Neural progenitor cell (in vitro differentiated cells): Measurements from ENCODE around the gene C1orf87. TPM values are rescaled to one million over a fixed set of nuclear protein-coding genes. Genes with fewer than 3 reads are reported as not detected.
A peak's percentile ranks its signal among the peaks of the same experiment; 100 is the strongest.

Experiments
- DNase-seq: peaks from one replicate; pipeline ENCODE4 v3.0.0-alpha.2; 2016; ENCODE audit warnings: low spot score
- H2AFZ ChIP-seq: fragments of 200-600 bp; sonication (generic); replicated peaks from 2 replicates; pipeline ENCODE4 v1.6.1; 2016; ENCODE audit warnings: antibody characterized with exemption
- H3F3A ChIP-seq: fragments of 200-600 bp; sonication (generic); 2 replicates; pipeline ENCODE4 v1.6.1; 2016; ENCODE audit warnings: antibody characterized with exemption, low read depth
- H3K27ac ChIP-seq: fragments of 200-600 bp; sonication (generic); 2 replicates; pipeline ENCODE4 v1.5.1; 2016; ENCODE audit warnings: mild to moderate bottlenecking
- H3K27me3 ChIP-seq: fragments of 200-600 bp; sonication (generic); 2 replicates; pipeline ENCODE4 v1.6.1; 2016; ENCODE audit warnings: mild to moderate bottlenecking, moderate library complexity
- H3K36me3 ChIP-seq: fragments of 200-600 bp; sonication (generic); 2 replicates; pipeline ENCODE4 v1.5.1; 2016
- H3K4me1 ChIP-seq: fragments of 200-600 bp; sonication (generic); 2 replicates; pipeline ENCODE4 v1.6.1; 2016; ENCODE audit warnings: mixed run types
- H3K4me2 ChIP-seq: fragments of 200-600 bp; sonication (generic); 2 replicates; pipeline ENCODE4 v1.6.1; 2016
- H3K4me3 ChIP-seq: fragments of 200-600 bp; sonication (generic); 2 replicates; pipeline ENCODE4 v1.5.1; 2016
- H3K79me2 ChIP-seq: fragments of 200-600 bp; sonication (generic); 2 replicates; pipeline ENCODE4 v1.6.1; 2016; ENCODE audit warnings: low read depth
- H3K9ac ChIP-seq: fragments of 200-600 bp; sonication (generic); 2 replicates; pipeline ENCODE4 v1.6.1; 2016
- H3K9me3 ChIP-seq: fragments of 200-600 bp; sonication (generic); 2 replicates; pipeline ENCODE4 v1.5.1; 2016; ENCODE audit warnings: low read depth
- H4K20me1 ChIP-seq: fragments of 200-600 bp; sonication (generic); 2 replicates; pipeline ENCODE4 v1.6.1; 2016; ENCODE audit warnings: low read depth
- H3K27ac Mint-ChIP-seq: 3 replicates; pipeline ENCODE4 v1.8.0; 2021; ENCODE audit warnings: mixed read lengths
- H3K27me3 Mint-ChIP-seq: 2 replicates; pipeline ENCODE4 v1.8.0; 2022; ENCODE audit warnings: low read depth, mild to moderate bottlenecking, inconsistent platforms, moderate library complexity, mixed read lengths; ENCODE audit not compliant: insufficient read depth
- H3K36me3 Mint-ChIP-seq: 3 replicates; pipeline ENCODE4 v1.8.0; 2021; ENCODE audit warnings: mixed read lengths
- H3K4me1 Mint-ChIP-seq: 3 replicates; pipeline ENCODE4 v1.8.0; 2021; ENCODE audit warnings: mixed read lengths
- H3K4me3 Mint-ChIP-seq: 3 replicates; pipeline ENCODE4 v1.8.0; 2021; ENCODE audit warnings: mild to moderate bottlenecking, moderate library complexity, mixed read lengths
- H3K9me3 Mint-ChIP-seq: 3 replicates; pipeline ENCODE4 v1.8.0; 2020; ENCODE audit warnings: mixed read lengths
- CTCF ChIP-seq: fragments of 200-600 bp; sonication (generic); IDR thresholded peaks from 2 replicates; pipeline ENCODE4 v1.5.1; 2017; ENCODE audit warnings: antibody characterized with exemption, mild to moderate bottlenecking
- EZH2 ChIP-seq: fragments of 200-600 bp; sonication (generic); IDR thresholded peaks from 2 replicates; pipeline ENCODE4 v1.6.1; 2017; ENCODE audit warnings: antibody characterized with exemption, mild to moderate bottlenecking, moderate library complexity
- EZH2phosphoT487 ChIP-seq: fragments of 200-600 bp; sonication (generic); IDR thresholded peaks from 2 replicates; pipeline ENCODE4 v1.6.1; 2017; ENCODE audit warnings: antibody characterized with exemption
- total RNA-seq: library from RNA; depleted of rRNA; stranded (reverse); fragments of >200 nt; gene quantifications from 2 replicates; pipeline ENCODE4 v1.2.3, GENCODE V29; 2015; ENCODE audit warnings: low replicate concordance

C1orf87 gene
- total RNA-seq, 1 donor from 2014 or later = not detected

GRCh38 chr1:60010690-60011089 is 62.9 kb downstream of the C1orf87 start:
- H3K36me3 ChIP-seq = no peaks in the 10 kb centered on the region
- Mint-ChIP-seq H3K4me1 (peaks cover 14% of the 10 kb centered on the region), H3K36me3 (no peaks in the 10 kb centered on the region), H3K27ac (no peak overlapping the region), H3K27me3 (no peaks in the 10 kb centered on the region), H3K4me3 (no peak overlapping the region), H3K9me3 (no peaks in the 10 kb centered on the region)
- no peak overlapping the region for H3K4me3 ChIP-seq
- no peak overlapping the region for H3K27ac ChIP-seq
- peaks cover 14% of the 10 kb centered on the region for H3K4me1 ChIP-seq
- no peaks in the 10 kb centered on the region for H3K27me3 ChIP-seq
- no peaks in the 10 kb centered on the region for H4K20me1 ChIP-seq
- no peak overlapping the region for H3K4me2 ChIP-seq
- no peaks in the 10 kb centered on the region for H3F3A ChIP-seq
- H3K9me3 ChIP-seq = no peaks in the 10 kb centered on the region
- H3K79me2 ChIP-seq = no peaks in the 10 kb centered on the region
- no peak overlapping the region for H2AFZ ChIP-seq
- no peak overlapping the region for H3K9ac ChIP-seq
- DNase-seq = no peak
- TF ChIP-seq CTCF (no peak), EZH2 (no peak), EZH2phosphoT487 (no peak)

GRCh38 chr1:60008500-60008899 is 65.1 kb downstream of the C1orf87 start:
- Histone ChIP-seq H3K4me2 (no peak overlapping the region), H3K9me3 (no peaks in the 10 kb centered on the region), H3K27ac (no peak overlapping the region), H4K20me1 (no peaks in the 10 kb centered on the region), H3K4me1 (no peaks in the 10 kb centered on the region), H3K36me3 (no peaks in the 10 kb centered on the region), H3K27me3 (no peaks in the 10 kb centered on the region), H2AFZ (peak overlapping the region; percentile 28), H3K9ac (no peak overlapping the region), H3F3A (no peaks in the 10 kb centered on the region), H3K79me2 (no peaks in the 10 kb centered on the region), H3K4me3 (no peak overlapping the region)
- no peak for TF ChIP-seq CTCF
- no peak for TF ChIP-seq EZH2
- Mint-ChIP-seq H3K4me1 (no peaks in the 10 kb centered on the region), H3K4me3 (no peak overlapping the region), H3K36me3 (no peaks in the 10 kb centered on the region), H3K27me3 (no peaks in the 10 kb centered on the region), H3K27ac (no peak overlapping the region), H3K9me3 (no peaks in the 10 kb centered on the region)
- no peak for DNase-seq

- H3K4me2 ChIP-seq = no peak overlapping the region
- peaks cover 22% of the 10 kb centered on the region for H3K4me1 Mint-ChIP-seq
- TF ChIP-seq EZH2 = no peak
- no peak for TF ChIP-seq CTCF
- TF ChIP-seq EZH2phosphoT487 = no peak
Observed at GRCh38 chr1:60000625-60001024, 72.9 kb downstream of the C1orf87 start.

More at GRCh38 chr1:60000625-60001024, 72.9 kb downstream of the C1orf87 start:
- Mint-ChIP-seq H3K27me3 (no peaks in the 10 kb centered on the region), H3K4me3 (no peak overlapping the region), H3K9me3 (no peaks in the 10 kb centered on the region), H3K36me3 (no peaks in the 10 kb centered on the region), H3K27ac (no peak overlapping the region)
- Histone ChIP-seq H3K9me3 (no peaks in the 10 kb centered on the region), H3K4me3 (no peak overlapping the region), H3K4me1 (peaks cover 30% of the 10 kb centered on the region), H3F3A (peaks cover 3% of the 10 kb centered on the region), H2AFZ (no peak overlapping the region), H3K79me2 (no peaks in the 10 kb centered on the region), H3K27ac (no peak overlapping the region), H3K9ac (no peak overlapping the region), H4K20me1 (no peaks in the 10 kb centered on the region), H3K36me3 (no peaks in the 10 kb centered on the region), H3K27me3 (no peaks in the 10 kb centered on the region)
- no peak for DNase-seq
